NCI-H128 (cell line): ENCODE results near the gene XRRA1.

ENCODE experiments used
- DNase-seq: peaks from one replicate; lab custom pipeline; 2025; ENCODE audit not compliant: unreplicated experiment; lab: John Stamatoyannopoulos, UW

Gene XRRA1

GRCh38 chr11:74950374-74950969, 1.6 kb upstream of the XRRA1 start:
- DNase-seq: no peak

GRCh38 chr11:74949753-74950137, 854 bp upstream of the XRRA1 start:
- no peak for DNase-seq

GRCh38 chr11:74948546-74948897, 369 bp downstream of the XRRA1 start:
- DNase-seq: no peak

- no peak for DNase-seq
Observed at GRCh38 chr11:74942073-74942759, 6.7 kb downstream of the XRRA1 start.

GRCh38 chr11:74941492-74941891, 7.4 kb downstream of the XRRA1 start:
- no peak for DNase-seq

GRCh38 chr11:74937696-74938475, 11.0 kb downstream of the XRRA1 start:
- DNase-seq: no peak

DNA sequence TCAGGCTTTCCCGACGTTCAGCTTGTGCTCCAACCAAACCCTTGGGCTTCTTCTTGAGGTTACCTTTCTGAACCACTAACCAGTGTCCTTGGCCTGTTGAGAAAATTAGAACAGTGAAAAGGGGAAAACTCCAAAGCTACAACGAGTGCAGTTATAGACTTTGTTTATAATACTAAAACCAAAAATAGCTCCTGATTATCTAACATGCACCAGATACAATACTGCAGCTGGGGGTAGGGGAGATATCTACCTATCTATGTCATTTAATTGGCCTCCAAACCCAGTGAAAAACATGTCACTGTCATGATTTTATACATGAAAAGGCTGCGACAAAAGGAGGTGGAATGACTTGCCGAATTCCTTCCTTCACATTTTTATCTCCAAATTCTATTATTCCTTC, 11.9 kb downstream of the XRRA1 start:
- no peak for DNase-seq

DNA sequence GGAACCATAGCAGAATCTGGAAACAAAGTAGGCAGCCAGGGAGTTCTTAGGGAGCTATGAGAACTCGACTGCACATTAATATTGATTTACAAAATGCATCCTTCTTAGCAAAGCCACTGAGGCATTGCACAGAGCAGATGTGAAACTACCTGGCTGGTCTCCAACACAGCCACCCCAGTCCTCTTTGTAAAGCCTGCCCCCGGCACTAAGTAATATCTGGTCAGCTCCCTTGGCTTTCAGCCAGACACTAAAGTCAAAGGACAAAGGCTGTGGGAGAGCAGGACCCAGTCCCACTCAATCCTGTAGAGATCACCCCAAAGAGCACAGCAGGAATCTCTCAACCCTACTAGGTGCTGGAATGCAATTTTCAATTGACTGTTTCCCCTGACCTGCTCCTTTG, 12.8 kb downstream of the XRRA1 start:
- DNase-seq: no peak

DNA sequence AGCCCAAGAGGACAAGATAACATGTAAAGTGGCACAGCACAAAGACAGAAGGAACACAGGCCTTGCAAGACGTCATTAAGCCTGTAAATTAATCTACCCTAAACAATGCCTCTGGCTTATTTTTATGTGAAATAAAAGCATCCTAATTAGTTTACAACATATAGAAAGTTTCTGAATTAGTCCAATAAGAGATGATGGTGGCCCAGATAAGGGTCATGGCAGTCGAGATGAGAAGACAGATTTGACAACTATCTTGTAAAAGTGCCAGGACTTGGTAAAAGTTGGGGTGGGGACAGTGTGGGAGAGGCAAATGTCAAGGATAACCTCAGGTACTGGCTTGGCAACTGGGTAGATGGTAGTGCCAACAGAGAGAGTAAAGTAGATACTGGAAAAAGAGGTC, 13.6 kb downstream of the XRRA1 start:
- DNase-seq: no peak

DNA sequence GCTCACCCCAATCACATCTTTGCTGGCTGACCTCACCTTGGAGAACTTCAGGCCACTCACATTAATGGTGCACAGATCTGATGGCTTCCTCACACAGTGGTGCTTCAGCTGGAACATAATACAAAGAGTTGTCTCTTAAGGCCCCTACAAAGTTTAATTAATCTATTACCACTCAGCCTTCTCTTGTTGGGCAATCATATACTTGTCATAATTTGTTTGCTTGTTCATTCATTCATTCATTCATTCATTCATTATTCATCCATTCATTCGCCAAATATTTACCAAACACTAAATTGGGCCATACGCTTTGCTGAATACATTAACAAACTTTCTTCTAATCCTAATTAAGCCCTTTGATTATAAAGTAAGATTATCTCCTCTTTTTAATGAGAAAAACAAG, 15.1 kb downstream of the XRRA1 start:
- DNase-seq: no peak

DNA sequence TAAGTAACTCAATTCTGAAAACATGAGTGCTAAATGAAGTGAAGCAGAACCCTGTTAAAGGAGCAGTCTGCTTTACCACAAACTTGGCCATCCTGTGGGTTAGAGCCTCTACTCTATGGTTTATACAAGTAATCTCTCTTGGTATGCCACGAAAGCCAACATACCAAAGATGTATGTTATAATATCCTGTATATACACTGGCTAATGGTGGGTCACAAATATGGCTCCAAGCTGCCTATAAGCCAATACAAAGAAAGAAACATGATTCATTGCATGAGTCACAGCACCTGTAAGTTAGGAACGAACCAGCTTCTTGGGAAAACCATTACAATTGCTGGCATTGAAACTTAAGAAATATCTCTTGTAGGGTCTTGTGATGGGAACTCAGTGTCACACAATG, 16.1 kb downstream of the XRRA1 start:
- DNase-seq: no peak

DNA sequence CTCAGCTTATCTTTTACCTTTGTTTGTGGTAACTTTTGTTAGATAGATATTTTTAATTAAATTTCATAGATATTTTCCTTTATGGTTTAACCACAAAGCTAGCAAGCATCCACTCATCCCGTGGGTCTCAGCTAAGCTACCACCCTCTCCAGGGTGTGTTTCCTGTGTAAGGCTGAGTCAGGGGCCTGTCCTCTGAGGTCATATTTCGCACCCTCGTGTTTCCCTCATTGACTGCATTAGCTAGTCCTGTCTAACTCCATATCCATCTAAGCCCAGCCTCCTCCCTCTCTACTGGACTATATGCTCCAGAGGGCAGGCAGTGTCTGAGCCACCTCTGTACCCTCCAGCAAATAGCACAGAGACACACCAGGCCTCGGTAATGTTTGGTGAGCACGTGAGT, 16.7 kb downstream of the XRRA1 start:
- no peak for DNase-seq

- DNase-seq: peak; percentile 66
Observed at GRCh38 chr11:74929431-74930363, 19.2 kb downstream of the XRRA1 start.

DNA sequence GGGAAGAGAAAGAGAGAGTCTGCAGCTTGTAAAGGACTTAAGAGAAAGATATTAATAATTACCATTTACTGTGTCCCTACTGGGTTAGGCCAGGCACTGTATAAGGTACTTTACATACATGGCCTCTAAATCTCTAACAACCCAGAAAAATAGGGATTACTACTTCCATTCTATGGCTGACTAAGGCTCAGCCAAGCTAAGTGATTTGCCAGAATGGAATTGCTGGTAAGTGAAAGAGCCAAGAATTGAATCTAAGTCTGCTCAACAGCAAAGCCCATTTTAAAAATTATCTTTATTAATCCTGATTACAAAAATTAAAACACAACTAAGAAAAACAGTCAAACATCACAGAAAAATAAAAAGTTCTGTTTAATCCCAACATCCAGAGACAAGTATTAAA, 21.4 kb downstream of the XRRA1 start:
- no peak for DNase-seq

DNA sequence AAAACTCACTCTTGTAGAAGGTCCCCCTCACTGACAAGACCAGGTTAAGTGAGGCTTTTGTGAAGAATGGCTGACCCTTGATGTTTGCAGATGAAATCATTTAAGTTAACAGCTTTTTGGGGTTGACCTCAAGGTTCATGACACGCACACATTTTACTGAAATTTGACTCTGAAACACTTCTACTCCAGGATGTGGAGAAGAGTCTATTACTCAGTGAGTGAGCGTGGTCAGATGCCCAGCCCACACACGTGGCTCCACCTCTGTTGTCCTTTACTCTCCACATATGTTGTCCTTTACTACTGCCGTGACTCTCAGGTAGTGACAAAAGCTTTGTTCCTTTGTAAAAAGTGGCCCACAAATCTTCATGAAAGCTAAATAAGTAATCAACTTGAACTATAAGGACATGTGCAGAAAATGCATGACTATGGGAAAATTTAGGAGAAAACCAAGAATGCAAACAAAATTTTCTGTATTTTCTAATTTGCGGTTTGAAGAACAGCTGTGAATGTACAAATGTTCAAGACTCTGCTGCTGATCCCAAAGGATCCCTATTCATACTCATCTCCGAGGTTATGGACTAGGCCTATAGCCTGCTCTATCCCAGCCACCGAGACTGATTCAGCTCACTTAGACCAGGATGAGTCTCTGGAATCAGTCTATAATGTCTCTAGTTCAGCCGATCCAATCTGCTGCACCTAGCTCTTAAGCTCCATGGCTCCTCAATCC, 22.4 kb downstream of the XRRA1 start:
- DNase-seq: no peak

DNA sequence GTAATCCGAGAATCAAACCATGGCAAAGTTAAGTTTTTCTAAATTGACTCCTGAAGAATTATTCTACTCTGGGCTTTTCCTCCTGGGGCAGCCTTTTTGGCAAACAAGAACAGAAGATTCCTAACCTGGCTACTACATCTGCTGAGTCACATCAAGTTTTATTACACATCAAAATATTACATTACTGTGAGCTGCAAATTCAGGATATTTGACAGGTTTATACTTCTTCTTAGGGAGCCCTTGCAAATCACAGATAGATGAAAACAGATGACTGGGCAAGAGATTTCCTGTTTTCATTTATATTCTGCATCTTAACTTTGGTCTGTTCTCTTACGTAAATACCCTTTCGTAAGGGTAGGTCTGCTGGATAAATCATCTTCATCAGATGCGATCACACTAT, 23.6 kb downstream of the XRRA1 start:
- no peak for DNase-seq

DNA sequence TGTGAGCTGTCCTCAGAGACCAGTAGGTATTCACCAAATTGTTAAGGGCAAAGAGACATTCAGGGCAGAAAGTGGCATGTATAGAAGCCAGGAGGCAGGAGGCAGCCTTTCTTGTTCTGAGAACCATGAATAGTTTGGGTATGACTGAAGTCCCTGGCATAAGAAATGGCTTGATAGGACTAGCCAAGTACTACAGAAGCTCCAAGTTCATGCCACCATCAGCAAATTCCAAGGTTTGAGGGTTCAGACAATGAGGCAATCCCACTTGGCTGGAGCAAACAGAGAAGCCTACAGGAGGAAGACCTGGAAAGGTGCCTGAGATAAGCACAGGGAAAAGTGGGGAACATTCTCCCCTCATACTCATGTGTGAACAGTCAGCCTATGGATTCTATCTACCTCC, 25.8 kb downstream of the XRRA1 start:
- no peak for DNase-seq

GRCh38 chr11:74909812-74910211, 39.1 kb downstream of the XRRA1 start:
- no peak for DNase-seq

- DNase-seq: no peak
Observed at GRCh38 chr11:74909385-74909784, 39.5 kb downstream of the XRRA1 start.

GRCh38 chr11:74905326-74905725, 43.6 kb downstream of the XRRA1 start:
- DNase-seq: no peak

DNA sequence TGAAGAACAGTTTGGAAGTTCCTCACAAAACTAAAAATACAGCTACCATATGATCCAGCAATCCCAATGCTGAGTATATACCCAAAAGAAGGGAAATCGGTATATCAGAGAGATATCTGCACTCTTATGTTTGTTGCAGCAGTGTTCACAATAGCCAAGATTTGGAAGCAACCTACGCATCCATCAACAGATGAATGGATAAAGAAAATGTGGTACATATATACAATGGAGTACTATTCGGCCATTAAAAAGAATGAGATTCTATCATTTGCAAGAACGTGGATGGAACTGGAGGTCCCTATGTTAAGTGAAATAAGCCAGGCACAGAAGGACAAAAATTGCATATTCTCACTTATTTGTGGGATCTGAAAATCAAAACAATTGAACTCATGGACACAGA, 46.5 kb downstream of the XRRA1 start:
- no peak for DNase-seq
